Common myeloid progenitor, CD34-positive (primary cell): ENCODE results near the gene C16orf90.

Source experiments
- CTCF ChIA-PET: fragments of 350-600 bp; sonication (Branson Sonifier 250); formaldehyde crosslinking; loops from one replicate; lab custom pipeline; 2021; ENCODE audit warnings: antibody characterized with exemption; lab: Charles Lee
- POLR2A ChIA-PET: fragments of 350-600 bp; sonication (Branson Sonifier 250); formaldehyde crosslinking; loops from one replicate; lab custom pipeline; 2021; ENCODE audit warnings: antibody characterized with exemption; lab: Charles Lee
- DNase-seq, 3 donors: peaks; one replicate each; pipeline versions ENCODE4 v3.0.0 to v3.0.0-alpha.2; 2013
- H3K27ac ChIP-seq, 2 experiments: 1 replicate in 1 of 2; 2 replicates in 1 of 2; pipeline ENCODE4 v1.7.0; 2013; ENCODE audit warnings: inconsistent platforms in 2 of 2, low read length in 2 of 2, mild to moderate bottlenecking in 2 of 2, low read depth in 1 of 2, moderate library complexity in 1 of 2; ENCODE audit not compliant: severe bottlenecking in 2 of 2, insufficient read depth in 1 of 2, poor library complexity in 1 of 2
- H3K27me3 ChIP-seq, 5 experiments: replicated peaks in 2 of 5; 1 replicate in 3 of 5; 2 replicates in 2 of 5; pipeline versions ENCODE4 v1.6.1 to v1.7.0; 2013; ENCODE audit warnings: low read length in 4 of 5, mild to moderate bottlenecking in 2 of 5, moderate library complexity in 2 of 5, inconsistent platforms in 1 of 5; ENCODE audit not compliant: insufficient read depth in 5 of 5, control insufficient read depth in 4 of 5
- H3K36me3 ChIP-seq, 4 experiments: 1 replicate in 2 of 4; 2 replicates in 2 of 4; pipeline versions ENCODE4 v1.6.1 to v1.7.0; 2013; ENCODE audit warnings: low read length in 3 of 4, control low read depth in 1 of 4, mild to moderate bottlenecking in 1 of 4; ENCODE audit not compliant: control insufficient read depth in 4 of 4, insufficient read depth in 4 of 4
- H3K4me1 ChIP-seq, 4 experiments: 1 replicate in 3 of 4; 2 replicates in 1 of 4; pipeline versions ENCODE4 v1.6.1 to v1.7.1; 2013; ENCODE audit warnings: low read length in 3 of 4, mild to moderate bottlenecking in 3 of 4, control low read depth in 1 of 4, inconsistent platforms in 1 of 4, moderate library complexity in 1 of 4; ENCODE audit not compliant: control insufficient read depth in 4 of 4, insufficient read depth in 4 of 4; ENCODE audit errors: control extremely low read depth in 1 of 4
- H3K4me3 ChIP-seq, 7 experiments: 1 replicate in 4 of 7; 2 replicates in 3 of 7; pipeline versions ENCODE4 v1.5.1 to v1.7.0; 2013; ENCODE audit warnings: mild to moderate bottlenecking in 7 of 7, low read length in 6 of 7, moderate library complexity in 6 of 7, inconsistent platforms in 2 of 7, low read depth in 2 of 7, control low read depth in 1 of 7; ENCODE audit not compliant: insufficient read depth in 4 of 7, control insufficient read depth in 1 of 7; ENCODE audit errors: extremely low read depth in 1 of 7
- H3K9me3 ChIP-seq, 5 experiments: 1 replicate in 4 of 5; 2 replicates in 1 of 5; pipeline versions ENCODE4 v1.6.1 to v1.7.1; 2013; ENCODE audit warnings: low read length in 4 of 5, mild to moderate bottlenecking in 2 of 5, inconsistent platforms in 1 of 5, low read depth in 1 of 5, moderate library complexity in 1 of 5; ENCODE audit not compliant: control insufficient read depth in 4 of 5, insufficient read depth in 2 of 5; ENCODE audit errors: control extremely low read depth in 1 of 5
- WGBS: methylation state at CpG from one replicate; pipeline ENCODE4 v1.1.5; 2013; ENCODE audit not compliant: insufficient coverage; 5-methylcytosine and 5-hydroxymethylcytosine counted together

C16orf90 gene

GRCh38 chr16:3444032-3444388, 51.3 kb downstream of the C16orf90 start:
- ChIA-PET CTCF (interaction anchor here (0.9 to 1.3 kb wide), 4 partner anchors 9 to 155 kb away, joined by 3 to 4 read pairs (median 3); partner anchors contain the start of genes ZNF174 and ZSCAN32), POLR2A (interaction anchor here (0.6 to 1.8 kb wide), 4 partner anchors 13 to 161 kb away, joined by 3 to 11 read pairs (median 4); partner anchors contain the start of genes ZNF174 and ZSCAN32)
- H3K27me3 ChIP-seq: no peaks in the 10 kb centered on the region
- peak; percentile 69 to 86 (median 84) for DNase-seq
- peaks cover 3 to 34% (median 17%) of the 10 kb centered on the region in 4 experiments for H3K36me3 ChIP-seq
- peaks cover 3 to 28% (median 21%) of the 10 kb centered on the region in 5 experiments for H3K9me3 ChIP-seq
- WGBS: 47% methylated on average over 6 of the region's 10 CpGs
- peak overlapping the region; percentile 39 to 88 (median 73) for H3K4me3 ChIP-seq
- H3K4me1 ChIP-seq: peaks cover 3 to 13% (median 6%) of the 10 kb centered on the region in 4 experiments
- peak overlapping the region; percentile 87 to 91 for H3K27ac ChIP-seq
